NCI-H1092 (cell line): Measurements from ENCODE around the gene SHC4.

Experiments
- DNase-seq: peaks from one replicate; lab custom pipeline; 2025; lab: John Stamatoyannopoulos, UW

Gene SHC4

DNA sequence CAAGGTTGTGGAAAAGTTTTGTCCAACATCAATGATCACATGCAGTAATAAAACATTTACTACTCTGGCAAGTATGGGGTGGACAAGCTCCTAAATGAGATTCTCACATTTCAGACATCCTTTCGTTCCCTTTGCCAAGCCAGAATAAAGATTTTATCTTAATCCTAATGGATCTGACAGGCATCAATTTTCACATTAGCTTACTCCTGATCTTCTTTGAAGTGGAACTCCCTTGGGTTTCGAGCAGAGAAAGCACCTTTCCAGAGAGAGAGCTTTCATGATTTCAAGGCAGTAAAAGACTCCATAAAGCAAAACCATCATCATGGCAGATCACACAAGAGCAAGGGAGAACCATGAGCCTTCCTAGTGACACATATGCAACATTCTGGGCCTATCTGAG, 113.1 kb downstream of the SHC4 start:
- DNase-seq, result no peak

DNA sequence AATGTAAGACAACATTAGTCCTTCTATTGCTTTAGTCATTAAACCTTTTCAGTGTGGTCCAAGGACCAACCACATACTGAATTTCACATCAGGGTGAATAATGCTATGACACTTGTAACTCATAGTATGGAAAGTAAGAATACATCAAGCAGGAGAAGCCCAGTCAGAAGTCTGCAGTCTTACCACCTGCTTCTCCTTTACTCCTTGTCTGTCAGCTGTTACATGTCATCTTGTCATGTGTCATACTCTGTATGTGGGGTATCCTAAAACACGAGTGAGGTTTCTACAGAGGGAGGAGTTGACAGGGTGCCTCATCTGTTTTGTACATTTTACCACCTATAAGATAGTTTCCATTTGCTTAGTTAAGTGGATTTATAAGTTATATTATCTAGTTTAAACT, 118.6 kb downstream of the SHC4 start:
- DNase-seq, result no peak

DNA sequence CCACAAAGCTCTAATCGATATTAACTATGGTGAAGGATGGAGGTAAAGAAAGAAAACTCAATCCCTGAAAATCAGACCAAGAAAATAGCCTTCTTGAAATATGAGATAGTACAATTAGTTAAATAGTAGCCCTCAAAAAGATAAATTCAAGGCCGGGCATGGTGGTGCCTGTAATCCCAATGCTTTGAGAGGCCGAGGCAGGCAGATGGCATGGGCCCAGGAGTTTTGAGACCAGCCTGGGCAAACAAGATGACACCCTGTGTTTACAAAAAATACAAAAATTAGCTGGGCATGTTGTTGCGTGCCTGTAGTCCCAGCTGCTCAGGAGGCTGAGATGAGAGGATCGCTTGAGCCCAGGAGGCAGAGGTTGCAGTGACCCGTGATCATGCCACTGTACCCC, 121.2 kb downstream of the SHC4 start:
- DNase-seq, result no peak

DNA sequence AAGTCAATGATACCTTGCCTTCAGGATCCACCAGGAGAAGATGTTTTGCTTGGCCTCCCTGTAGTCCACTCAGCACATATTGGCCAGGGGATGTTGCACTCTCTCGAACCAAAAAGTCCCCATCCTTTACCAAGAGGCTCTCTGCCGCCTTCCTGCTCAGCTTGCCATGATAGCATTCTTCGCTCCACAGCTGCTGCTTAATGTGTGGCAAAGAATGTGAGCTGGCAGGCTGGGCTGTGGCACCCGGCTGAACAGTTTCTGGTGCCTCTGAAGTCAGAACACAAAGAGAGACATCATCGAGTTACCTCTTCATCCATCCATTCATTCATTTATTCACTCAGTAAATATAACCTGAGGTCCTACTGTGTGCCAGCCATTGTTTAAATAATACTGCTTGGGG, 129.0 kb downstream of the SHC4 start:
- DNase-seq, result no peak

DNA sequence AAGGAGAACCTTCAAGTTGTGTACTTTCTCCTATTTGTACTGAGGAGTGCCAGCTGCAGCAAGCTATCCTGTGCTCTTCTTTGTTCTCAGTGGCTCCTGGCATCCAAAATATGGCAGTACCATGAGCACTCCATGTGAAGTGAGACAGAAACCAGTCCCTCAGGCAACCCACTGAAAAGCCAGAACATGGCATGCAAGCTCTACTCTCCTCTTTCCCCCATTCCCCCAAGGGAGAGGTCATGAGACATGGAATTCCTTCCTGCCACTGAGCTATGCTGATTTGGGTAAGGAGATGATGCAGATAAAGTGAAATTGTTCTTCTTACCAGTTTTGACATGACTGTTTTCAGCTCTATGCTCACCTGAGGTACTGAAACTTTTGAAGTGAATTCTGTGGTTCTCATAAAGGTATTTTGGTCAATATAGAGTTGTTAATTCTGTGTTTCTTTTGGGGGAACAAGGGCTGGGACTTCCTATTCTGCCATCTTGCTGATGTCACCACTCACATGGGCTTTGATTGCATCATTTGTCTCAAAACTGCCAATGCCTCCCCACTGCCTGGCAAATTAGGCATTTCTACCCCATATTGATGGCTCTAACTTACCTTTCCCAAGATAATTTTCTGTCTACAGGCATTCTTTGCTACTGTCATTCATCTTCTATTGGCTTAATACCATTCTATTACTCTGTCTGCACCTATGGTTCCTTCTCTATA, 130.0 kb downstream of the SHC4 start:
- no peak for DNase-seq

DNA sequence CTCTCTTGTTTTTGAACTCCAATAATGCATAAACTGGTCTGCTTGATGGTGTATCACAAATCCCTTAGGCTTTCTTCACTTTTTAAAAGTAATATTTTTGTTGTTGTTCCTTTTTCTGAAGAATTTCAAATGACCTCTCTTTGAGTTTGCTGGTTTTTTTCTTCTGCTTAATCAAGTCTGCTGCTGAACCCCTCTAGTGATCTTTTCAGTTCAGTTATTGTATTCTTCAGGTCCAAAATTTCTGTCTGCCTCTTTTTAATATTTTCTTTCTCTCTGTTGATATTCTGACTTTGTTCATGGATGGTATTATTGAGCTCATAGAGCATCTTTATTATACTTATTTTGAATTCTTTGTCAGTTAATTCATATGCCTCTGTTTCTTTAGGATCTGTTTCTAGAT, 131.1 kb downstream of the SHC4 start:
- DNase-seq, result no peak

DNA sequence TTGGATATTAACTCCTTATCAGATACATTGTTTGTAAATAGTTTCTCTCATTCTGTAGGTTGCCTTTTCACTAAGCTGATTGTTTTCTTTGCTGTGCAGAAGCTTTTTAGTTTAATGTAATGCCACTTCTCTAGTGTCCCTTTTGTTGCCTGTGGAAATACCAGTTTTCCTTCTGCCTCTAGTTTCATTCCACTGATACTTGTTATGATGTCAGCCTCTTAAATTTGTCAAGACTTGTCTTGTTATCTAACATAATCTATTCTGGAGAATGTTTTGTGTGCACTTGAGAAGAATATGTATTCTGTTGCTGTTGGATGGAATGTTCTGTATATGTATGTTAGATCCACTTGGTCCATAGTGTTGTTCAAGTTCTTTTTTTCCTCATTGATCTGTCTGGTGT, 134.8 kb downstream of the SHC4 start:
- no peak for DNase-seq

DNA sequence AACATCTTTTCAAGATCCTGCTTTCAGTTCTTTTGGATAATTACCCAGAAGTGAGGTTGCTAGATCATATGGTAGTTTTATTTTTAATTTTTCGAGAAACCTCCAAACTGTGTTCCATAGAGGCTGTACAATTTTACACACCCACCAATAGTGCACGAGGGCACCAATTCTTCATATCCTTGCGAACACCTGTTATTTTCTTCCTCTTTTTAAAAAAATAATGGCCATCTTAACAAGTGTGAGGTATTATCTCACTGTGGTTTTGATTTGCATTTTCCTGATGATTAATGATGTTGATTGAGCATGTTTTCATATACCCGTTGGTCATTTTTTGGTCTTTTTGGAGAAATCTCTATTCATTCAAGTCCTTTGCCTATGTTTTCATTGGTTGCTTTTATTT, 135.2 kb downstream of the SHC4 start:
- DNase-seq, result no peak

DNA sequence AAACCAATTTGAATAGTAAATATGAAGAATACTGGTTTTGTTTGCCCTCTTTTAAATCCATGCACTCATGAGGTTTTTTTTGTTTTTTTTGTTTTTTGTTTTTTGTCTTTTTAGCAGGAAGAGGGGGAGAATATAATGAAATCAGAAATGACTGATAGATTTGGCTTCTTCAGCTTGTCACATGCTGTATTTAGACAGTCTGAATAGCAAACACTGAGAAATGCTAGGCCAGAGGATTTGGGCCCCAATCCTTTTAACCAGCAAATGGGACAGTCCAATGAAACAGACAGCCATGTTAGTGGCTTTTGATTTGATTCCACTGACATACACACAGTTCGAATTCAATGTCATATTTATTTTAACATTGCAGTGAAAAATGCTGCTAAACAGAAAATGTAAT, 138.6 kb downstream of the SHC4 start:
- DNase-seq, result no peak

DNA sequence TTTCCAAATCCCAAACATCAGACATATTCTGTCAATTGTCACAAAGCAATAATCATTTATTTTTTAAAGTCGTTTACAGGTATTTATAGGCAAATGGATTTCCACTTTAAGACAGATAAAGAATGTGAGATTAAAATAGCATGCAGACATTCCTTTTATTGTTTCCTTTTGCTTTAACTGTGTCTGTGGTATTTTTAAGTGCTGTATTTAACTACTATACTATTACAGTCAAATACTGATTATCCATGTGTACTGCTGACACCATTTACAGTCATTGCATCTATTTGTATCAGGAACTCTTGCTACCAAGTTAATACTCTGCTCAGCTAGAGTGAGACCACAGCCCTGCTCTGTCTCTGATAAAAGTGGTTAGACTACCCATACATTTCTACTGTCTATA, 140.0 kb downstream of the SHC4 start:
- DNase-seq, result no peak

DNA sequence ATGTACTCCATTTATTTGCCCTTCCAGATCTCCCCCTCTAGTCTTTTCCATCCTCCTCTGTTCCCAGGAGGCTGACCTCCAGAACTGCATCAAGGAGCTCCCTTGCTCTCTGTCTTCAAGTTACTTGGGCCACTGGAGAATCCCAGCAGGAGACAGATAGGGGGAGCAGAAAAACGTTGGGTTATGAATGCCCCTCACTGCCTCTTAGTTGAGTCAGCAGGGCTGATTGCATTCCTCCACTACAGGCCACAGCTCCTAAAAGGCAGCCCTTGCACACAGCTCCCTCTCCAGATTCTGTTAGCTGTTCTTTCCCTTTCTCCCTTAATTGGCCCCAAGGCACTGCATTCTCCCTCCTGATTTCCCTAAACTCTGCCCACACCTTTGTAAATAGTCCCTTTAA, 140.5 kb downstream of the SHC4 start:
- DNase-seq, result no peak

DNA sequence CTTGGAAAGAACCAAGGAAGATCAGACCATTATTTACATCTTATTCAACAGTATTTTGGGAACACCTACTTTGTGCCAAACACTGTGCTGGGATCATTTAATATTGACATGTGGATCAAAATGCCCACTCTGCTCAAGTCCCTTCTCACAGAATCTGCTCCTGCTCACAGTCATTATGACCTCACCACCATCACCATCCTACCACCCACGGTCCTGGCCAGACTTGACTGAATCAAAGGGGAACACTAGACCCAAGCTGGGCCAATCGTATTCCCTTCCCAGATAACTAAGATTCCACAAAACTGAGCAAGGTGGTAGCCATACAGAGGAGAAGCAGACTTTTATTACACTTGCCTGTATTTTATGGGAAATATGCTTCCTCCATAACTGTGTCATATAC, 149.4 kb downstream of the SHC4 start:
- DNase-seq, result no peak

DNA sequence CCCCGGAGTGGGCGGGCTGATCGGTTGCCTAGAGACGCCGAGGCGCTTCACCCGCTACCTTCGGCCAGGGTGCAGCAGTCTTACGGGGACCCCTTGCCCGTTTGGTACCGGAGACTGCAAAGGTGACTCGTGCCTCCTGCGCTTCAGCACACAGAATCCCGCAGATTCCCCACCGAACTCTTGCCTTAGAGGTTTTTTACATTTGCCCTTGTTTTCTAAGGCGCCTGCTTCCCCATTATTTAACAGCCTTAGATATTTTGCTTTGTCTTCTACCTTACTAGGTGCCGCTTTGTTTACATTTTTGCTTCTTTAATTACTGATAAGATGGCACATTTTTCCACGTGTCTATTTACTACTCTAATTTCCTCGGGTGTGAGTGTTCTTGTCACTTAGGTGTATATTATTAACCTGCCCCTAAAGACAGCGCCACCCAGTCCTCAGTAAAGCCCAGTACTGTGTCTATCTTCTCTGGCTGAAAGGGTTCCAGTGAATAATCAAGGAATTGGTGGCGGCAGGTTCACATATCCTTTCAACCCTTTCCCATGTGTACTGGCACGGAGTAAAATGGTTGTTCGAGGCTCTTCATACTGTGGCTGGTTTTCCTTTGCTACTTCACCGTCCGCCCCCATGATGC, 152.3 kb downstream of the SHC4 start:
- no peak for DNase-seq

DNA sequence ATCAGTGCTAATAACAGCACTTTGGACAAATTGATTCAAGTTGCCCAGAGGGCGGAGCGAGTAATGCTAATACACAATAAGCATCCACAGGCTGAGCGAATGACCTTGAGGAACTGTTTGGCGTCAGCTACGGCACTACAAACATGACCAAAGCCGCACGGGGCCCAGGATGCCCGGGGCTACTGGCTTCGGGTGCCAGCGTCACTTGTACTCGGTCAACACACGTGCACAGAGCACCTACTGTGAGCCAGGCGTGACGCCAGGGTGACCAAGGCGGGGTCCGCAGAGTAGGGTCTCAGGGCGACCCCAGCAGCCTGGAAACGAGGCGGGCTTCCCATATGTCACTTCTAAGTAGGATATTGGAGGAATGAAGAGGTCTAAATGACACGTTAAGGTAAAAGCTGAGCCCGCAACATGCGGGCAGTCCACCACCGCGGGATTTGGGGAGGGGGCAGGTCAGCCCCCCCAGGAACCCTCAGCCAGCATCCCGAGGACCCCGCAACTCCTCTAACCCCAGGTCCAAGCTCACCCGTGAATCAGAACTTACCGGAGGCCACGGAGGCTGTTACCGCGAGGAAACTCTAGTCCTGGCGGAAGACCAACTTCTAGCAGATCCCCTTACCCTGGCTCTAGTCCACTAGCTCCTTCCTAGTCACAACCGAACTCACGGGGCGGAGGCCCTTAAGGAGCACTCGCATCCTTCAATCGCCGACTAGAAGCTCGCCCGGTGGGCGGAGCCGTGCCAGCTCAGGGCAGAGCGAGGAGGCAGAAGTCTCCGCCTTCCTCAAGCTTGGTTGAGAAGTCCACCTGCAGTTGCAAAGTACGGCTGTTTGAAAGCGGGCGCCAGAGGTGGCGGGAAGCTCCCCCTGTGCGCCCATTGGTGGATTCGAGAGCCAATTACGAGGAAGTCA, 153.1 kb downstream of the SHC4 start, which contains the start of gene CEP152:
Gene CEP152 (minus strand): TSS at position 656 of the 911 bp plus-strand sequence. CDS start 5,420 bp downstream, outside the sequence.
- DNase-seq, result peak; percentile 97

DNA sequence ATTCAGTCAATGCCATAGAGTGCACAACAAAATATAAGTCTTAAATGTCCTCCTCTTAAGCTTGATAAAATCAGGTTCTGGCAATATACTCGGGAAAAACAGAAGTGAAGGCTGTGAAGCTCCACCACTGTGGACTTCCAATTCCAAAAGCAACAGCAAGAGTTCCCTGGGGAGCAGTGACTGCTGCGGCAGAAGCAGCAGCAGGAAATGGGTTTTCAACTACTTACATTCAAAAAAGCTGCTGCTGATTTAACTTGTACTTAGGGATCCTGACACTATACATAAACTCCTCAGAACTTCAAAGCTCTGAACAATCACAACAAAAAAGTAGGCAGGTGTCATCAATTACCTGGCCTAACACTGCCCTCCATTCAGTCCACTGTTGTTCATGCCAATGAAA, 157.6 kb downstream of the SHC4 start:
- peak; percentile 12 for DNase-seq

DNA sequence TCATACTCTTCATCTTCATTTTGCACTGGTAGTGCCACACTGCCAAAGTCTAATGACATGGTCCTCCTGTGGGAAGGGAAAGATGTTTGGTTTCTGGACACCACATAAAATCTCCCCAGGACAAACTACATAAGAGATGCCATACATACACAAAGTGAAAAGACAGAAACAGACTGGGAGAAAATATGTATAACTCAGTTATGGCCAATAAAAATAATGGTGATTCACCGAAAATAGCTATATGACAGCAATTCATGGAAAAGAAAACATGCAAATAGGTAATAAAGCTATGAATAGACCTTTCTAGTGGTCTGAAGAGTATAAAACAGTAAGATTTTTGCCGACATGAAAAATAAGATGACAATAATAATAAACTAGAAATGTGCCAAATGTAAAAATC, 158.1 kb downstream of the SHC4 start:
- DNase-seq, result no peak

DNA sequence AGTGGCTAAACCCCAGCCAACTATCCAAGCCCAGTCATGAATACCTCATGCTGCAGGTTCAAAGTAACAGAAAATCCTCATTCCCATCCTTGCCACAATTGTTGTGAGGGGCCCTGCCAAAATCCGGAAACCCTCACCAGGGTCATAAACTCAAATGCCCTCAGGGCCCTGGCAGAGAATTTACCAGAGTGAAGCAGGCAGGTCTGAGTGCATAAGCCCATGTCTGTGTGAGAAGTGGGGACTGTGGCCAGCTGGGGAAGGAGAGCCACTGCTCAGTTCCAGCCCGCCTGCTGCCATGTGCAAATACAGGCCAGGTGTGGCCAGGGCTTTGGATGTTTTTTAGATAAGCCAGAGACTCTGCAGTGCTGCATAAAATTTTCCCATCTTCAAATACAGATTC, 159.8 kb downstream of the SHC4 start:
- peak; percentile 36 for DNase-seq

DNA sequence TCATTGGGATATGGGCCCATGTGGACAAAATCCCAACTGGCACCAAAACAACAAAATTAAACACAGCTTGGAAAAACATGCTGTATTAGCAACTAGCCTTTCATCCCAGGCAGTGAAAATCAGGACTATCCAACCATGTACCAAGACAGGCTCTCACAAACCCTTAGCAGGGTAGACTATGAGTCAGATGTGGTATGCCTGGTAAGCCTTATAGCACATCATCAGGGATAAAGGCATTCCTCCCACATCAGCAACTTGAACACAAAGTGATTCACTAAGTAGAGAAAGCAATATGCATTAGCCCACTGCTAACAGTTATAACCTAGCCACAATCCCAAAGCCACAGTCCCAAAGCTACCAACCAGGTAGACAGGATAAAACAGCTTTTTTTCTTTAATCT, 160.9 kb downstream of the SHC4 start:
- DNase-seq, result no peak

DNA sequence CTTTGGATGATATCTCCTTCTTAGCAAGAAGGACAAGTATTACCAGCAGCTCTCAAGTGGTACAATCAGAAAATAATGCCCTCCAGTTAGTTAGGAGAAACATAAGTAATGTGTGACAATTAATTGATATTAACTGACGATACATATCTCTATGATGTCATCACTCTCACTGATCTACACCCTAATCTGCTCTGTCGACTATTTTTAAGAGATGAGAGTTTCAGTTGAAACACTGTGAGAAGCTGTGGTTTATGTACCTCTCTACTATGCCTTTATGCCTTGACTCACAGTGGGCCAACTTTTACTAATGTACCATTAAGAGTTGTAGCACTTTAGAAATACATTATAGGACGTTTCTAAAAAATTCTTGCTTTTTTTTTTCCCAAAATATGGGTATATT, 161.5 kb downstream of the SHC4 start:
- no peak for DNase-seq

DNA sequence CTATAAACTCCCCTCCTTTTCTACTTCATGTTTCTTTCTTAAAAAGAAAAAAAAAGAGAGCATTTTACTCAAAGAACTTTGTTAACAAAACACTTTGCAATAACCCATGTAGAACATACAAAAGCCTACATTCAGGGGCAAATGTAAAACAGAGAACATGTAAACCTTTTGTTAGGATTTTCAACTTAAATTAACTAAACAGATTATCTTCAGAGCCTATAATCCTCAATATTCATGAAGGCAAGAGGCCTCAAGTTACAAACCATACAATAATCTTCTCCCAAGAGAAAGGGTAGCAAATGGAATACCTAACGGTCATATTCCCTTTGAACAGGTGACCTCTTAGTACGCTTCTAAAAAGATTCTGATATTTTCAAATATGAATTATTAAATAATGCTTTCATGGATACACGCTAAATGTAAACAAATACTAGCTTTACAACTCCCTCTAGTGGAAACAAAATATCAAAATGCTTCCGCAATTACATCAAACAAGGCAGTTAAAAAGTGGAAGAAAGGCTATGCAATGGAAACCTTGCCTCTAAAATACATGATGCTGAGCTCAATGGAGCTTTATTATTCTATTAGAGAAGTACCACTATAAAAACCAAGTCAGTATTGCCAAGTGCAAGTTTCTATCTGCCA, 162.8 kb downstream of the SHC4 start:
- DNase-seq, result no peak

DNA sequence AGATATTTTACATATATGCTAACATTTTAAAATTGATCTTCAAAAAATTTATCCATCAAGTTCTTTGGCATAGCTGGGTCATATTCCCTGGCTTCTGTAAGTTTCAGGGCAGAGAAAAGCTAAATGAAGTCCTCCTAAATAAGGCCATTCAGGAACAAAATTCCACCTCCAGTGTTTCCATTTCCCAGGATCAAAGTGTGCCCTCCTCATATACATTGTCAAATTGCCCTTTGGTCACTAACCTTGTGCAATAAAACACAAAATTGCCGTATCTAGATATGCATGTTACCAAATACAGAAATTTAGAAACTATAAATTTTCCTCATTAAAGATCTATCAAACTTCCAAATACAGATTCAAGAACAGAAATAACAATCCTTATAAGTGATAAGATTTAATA, 163.5 kb downstream of the SHC4 start:
- DNase-seq, result no peak

DNA sequence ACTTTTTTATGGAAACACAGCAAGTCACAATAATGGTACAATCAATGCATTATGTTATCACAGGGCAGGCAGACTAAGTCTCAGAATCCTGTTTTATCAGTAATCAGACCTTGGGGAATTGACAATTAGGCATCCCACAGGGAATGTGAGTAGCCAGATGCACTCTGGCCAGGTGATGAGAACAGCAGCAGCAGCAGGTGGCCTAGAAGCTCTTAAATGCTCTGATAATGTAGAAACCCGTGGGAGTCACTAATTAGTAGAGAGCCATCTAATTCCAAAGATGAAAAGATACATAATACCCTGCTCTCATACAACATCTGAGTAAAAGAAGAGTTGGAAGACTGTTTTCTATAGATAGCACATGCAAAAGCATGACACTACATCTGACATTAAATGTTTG, 165.4 kb downstream of the SHC4 start:
- DNase-seq, result peak; percentile 66
